ENCODE data around the gene LHX6. TPM values are rescaled to one million over a fixed set of nuclear protein-coding genes. Genes with fewer than 3 reads are reported as not detected.
A peak's percentile ranks its signal among the peaks of the same experiment; 100 is the strongest.

Gene LHX6
- total RNA-seq, 1 donor, result not detected

DNA sequence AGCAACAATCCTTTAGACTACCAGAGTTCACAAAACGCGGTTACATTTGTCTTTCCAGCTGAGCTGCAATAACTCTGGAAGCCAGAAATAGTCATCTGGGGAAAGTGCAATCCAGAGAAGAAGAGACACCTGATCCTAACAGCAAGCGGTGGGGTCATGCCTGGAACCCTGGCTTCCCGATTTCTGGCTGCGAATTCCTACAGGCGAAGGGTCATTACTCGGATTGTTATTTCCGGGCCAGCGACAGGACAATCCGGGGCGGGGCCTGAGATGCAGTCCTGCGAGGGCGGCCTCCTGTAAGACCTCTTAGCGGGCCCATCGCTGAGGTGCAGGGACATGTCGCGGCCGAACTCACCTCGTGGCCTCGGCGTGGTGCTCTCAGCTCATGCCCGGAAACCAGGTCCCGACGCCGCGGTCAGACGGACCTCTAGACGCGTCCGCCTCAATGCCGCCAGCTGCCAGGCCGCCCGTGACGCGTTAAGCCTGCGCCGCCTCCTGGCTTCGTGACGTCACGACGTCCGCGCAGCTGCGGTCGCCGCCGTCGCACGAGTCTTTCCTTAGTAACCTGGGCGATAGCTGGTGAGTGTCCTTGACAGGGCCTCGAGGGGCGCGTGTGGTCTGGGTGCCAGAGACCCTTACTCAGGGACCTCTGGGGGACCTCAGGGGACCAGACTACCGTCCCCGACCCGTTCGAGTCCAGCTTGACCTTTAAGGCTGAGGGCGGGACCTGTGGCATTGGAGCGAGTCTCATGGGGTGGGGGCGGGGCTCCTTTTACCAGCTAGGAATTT lies 35.8 kb upstream of the LHX6 start, which contains the start of the genes MRRF and RBM18:
Gene MRRF (plus strand): TSS at position 523 of the 789 bp plus-strand sequence. CDS start 6,010 bp downstream, outside the sequence.
Gene RBM18 (minus strand): TSS at position 481 of the 789 bp plus-strand sequence. CDS start 3,348 bp downstream, outside the sequence.
- TF ChIP-seq, protein P1, sequence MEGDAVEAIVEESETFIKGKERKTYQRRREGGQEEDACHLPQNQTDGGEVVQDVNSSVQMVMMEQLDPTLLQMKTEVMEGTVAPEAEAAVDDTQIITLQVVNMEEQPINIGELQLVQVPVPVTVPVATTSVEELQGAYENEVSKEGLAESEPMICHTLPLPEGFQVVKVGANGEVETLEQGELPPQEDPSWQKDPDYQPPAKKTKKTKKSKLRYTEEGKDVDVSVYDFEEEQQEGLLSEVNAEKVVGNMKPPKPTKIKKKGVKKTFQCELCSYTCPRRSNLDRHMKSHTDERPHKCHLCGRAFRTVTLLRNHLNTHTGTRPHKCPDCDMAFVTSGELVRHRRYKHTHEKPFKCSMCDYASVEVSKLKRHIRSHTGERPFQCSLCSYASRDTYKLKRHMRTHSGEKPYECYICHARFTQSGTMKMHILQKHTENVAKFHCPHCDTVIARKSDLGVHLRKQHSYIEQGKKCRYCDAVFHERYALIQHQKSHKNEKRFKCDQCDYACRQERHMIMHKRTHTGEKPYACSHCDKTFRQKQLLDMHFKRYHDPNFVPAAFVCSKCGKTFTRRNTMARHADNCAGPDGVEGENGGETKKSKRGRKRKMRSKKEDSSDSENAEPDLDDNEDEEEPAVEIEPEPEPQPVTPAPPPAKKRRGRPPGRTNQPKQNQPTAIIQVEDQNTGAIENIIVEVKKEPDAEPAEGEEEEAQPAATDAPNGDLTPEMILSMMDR (IDR thresholded peaks at IDR 0.05; ENCODE audit: insufficient read depth, low read depth, low read length), result no peak
- peak; percentile 93 for DNase-seq (ENCODE audit: low read depth)
- peak within 1 kb of the TSS; percentile 89 for H3K4me3 ChIP-seq (ENCODE audit: low read depth, low read length)

DNA sequence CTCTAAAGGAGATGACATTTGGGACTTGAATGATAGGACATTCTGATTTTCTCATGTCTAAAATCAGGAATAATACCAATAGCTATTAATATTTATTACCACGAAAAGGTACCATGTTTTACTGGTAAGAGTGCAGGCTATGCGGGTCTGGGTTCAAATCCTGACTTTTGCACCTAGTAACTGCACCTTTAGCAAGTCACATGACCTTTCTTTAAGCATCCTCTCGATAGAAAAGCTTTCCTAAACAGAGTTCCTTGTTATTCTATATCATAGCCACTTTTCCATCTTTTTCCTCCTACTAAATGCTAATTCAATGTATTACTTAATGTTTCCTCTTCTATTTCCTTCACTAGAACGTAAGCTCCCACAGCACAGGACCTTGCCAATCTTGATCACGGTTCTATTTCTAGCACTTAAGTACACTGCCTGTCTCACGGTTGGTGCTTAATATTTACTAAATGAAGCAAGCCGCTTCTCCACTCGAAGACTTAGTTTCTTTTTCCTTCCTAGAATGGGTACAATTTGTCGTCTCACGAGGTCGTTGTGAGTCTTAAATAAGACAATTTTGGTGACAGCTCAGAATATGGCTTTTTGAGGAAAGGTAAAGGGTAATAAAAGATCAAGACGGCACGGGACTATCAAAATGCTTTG lies 35.1 kb upstream of the LHX6 start:
- DNase-seq (ENCODE audit: low read depth), result peak; percentile 44
- TF ChIP-seq, protein P1 (IDR thresholded peaks at IDR 0.05; ENCODE audit: insufficient read depth, low read depth, low read length), result no peak
- H3K4me3 ChIP-seq (ENCODE audit: low read depth, low read length), result peak overlapping the region; percentile 89

DNA sequence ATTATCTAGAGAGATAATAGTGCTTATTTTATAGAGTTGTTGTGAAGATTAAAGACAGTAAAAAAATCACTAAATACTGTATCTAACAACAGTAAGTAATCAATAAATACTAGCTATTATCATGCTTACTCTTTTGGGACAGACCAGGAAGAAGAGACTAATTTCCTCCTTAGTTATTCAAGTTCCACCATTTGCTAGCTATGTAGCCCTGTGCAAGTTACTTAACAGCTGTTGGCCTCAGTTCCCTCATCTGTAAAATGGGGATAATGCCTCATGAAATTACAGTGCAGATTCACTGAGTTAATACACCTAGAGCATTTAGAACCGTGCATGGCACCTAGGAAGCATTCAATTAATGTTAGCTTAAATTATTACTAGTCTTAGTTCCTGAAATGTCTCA lies 33.3 kb upstream of the LHX6 start:
- H3K4me3 ChIP-seq (ENCODE audit: low read depth, low read length), result no peak overlapping the region
- TF ChIP-seq, protein P1 (IDR thresholded peaks at IDR 0.05; ENCODE audit: insufficient read depth, low read depth, low read length), result no peak
- no peak for DNase-seq (ENCODE audit: low read depth)

DNA sequence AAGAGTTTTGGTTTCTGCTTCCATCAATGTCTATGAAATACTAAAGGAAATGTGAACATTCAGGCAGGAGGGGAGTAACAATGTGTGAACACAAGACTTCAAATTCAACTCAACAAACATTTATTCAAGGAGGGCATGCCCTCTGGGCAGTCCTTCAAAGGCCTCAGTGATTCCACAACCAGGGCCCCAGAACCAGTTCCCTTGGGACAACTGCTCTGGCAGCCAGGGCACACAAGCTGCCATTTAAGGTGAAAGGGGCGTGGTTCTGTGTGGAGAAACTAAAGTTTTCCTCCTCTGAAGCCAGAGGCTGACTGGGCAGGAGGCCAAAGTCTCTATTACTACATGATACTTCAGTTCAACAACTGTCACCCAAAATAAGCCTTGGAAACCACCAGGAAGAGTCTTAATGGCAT lies 32.7 kb upstream of the LHX6 start:
- no peak overlapping the region for H3K4me3 ChIP-seq (ENCODE audit: low read depth, low read length)
- peak; percentile 79 for DNase-seq (ENCODE audit: low read depth)
- TF ChIP-seq, protein P1 (IDR thresholded peaks at IDR 0.05; ENCODE audit: insufficient read depth, low read depth, low read length), result no peak

DNA sequence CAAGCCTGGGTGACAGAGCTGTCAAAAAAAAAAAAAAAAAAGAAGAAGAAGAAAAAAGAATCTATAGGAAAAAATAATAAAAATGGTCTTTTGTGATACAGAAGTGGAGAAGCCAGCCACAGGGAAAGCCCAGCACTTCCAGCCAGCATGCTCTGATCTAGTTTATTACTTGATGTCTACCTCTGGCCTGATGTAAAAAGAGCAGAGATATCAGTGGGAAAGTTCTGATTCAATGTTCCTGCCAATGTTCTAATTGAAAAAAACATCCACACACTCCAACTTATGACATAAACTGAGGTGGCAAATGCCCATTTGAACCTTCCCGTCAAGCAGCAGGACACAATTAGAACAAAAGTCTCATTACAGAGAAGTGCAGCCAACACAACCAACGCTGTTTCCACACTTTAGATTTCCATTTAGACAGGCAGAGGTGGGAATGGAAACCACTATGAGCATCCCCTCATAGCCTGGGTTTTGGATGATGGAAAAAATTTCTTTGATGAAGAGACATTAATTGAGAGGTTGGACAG lies 30.2 kb upstream of the LHX6 start:
- TF ChIP-seq, protein P1 (IDR thresholded peaks at IDR 0.05; ENCODE audit: insufficient read depth, low read depth, low read length), result no peak
- DNase-seq (ENCODE audit: low read depth), result no peak

DNA sequence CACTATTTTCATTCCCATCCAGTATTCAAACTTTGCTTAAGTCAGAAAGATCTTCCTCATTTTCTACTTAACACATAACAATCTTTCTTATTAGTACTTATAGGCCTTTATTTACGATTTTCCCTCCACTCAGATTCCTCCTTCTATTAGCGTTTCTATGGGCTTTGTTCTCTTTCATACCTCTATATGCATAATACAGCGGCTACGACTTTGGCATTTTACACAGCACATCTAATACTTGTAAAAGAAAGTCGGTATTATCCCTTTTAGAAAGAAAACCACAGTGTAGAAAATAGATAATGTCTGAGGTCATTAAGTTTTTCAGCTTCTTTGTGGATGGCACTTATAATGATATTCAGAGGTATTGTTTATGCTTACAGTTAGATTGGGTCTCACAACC lies 27.4 kb upstream of the LHX6 start:
- H3K4me3 ChIP-seq (ENCODE audit: low read depth, low read length), result no peak overlapping the region
- TF ChIP-seq, protein P1 (IDR thresholded peaks at IDR 0.05; ENCODE audit: insufficient read depth, low read depth, low read length), result no peak
- DNase-seq (ENCODE audit: low read depth), result no peak

More for the DNA sequence above, 30.2 kb upstream of the LHX6 start:
- H3K4me3 ChIP-seq (ENCODE audit: low read depth, low read length), result no peak overlapping the region
